K562 (cell line): ENCODE data around the gene DPP10.
"Not testable (repeated sequence)": the region's sequence is repeated elsewhere in the genome, so short reads cannot be mapped to it uniquely, and the experiment has no call there.

Experiments used
- FOXM1 ChIP-seq, 2 experiments: fragments of 450-650 bp in 1 of 2; sonication (generic) in 1 of 2; formaldehyde crosslinking in 1 of 2; IDR thresholded peaks; 2 replicates each; pipeline versions ENCODE4 v1.6.1 to v1.9.0; 2017 to 2022; ENCODE audit warnings: low read depth in 2 of 2, mild to moderate bottlenecking in 2 of 2, missing genetic modification reagents in 1 of 2, moderate library complexity in 1 of 2
- TF ChIP-seq, protein P1 (sequence below), 3 experiments: IDR thresholded peaks in 2 of 3; conservative IDR thresholded peaks in 1 of 3; 2 replicates each; pipeline ENCODE4 v1.5.1; 2011 to 2012; ENCODE audit warnings: low read length in 3 of 3, mild to moderate bottlenecking in 3 of 3, control low read depth in 2 of 3, improper control_type of control experiment in 1 of 3, inconsistent platforms in 1 of 3, low read depth in 1 of 3, mixed read lengths in 1 of 3, moderate library complexity in 1 of 3; ENCODE audit not compliant: insufficient read depth in 2 of 3

DNA sequence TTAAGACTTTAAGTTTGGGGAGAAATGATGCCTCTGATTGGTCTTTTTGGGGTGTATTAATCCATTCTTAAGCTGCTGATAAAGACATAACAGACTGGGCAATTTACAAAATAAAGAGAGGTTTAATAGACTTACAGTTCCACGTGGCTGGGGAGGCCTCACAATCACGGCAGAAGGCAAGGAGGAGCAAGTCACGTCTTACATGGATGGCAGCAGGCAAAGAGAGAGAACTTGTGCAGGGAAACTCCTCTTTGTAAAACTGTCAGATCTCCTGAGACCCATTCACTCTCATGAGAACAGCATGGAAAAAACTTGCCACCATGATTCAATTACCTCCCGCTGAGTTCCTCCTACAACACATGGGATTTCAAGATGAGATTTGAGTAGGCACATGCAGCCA, 80.2 kb downstream of the DPP10 start:
- TF ChIP-seq FOXM1 (IDR thresholded peaks at IDR 0.05; ENCODE audit: low read depth); FOXM1 (CRISPR knock-in tag; IDR thresholded peaks at IDR 0.05; ENCODE audit: low read depth): not testable (repeated sequence)
- TF ChIP-seq, protein P1, sequence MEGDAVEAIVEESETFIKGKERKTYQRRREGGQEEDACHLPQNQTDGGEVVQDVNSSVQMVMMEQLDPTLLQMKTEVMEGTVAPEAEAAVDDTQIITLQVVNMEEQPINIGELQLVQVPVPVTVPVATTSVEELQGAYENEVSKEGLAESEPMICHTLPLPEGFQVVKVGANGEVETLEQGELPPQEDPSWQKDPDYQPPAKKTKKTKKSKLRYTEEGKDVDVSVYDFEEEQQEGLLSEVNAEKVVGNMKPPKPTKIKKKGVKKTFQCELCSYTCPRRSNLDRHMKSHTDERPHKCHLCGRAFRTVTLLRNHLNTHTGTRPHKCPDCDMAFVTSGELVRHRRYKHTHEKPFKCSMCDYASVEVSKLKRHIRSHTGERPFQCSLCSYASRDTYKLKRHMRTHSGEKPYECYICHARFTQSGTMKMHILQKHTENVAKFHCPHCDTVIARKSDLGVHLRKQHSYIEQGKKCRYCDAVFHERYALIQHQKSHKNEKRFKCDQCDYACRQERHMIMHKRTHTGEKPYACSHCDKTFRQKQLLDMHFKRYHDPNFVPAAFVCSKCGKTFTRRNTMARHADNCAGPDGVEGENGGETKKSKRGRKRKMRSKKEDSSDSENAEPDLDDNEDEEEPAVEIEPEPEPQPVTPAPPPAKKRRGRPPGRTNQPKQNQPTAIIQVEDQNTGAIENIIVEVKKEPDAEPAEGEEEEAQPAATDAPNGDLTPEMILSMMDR (IDR thresholded peaks at IDR 0.05 in 2 of 3, conservative IDR thresholded peaks at IDR 0.05 in 1 of 3; ENCODE audit: insufficient read depth in 2 of 3, low read depth in 1 of 3, low read length in 3 of 3) = not testable (repeated sequence)
